Activated naive CD4-positive, alpha-beta T cell treated with anti-CD3 and anti-CD28 coated beads, Interleukin-2, amount 10 ng/mL, durations not matched to agents 7 days and 5 days (primary cell): ENCODE results near the gene F3.

Experiments
- CTCF ChIA-PET: fragments of 350-600 bp; sonication (Branson Sonifier 250); formaldehyde crosslinking; loops from one replicate; lab custom pipeline; 2021; ENCODE audit warnings: antibody characterized with exemption; lab: Charles Lee
- DNase-seq: peaks from one replicate; pipeline ENCODE4 v3.0.0-alpha.2; 2020
- H3K27ac Mint-ChIP-seq: one replicate; pipeline ENCODE4 v1.8.0; 2021; ENCODE audit warnings: mild to moderate bottlenecking, moderate library complexity, mixed read lengths
- H3K27me3 Mint-ChIP-seq: one replicate; pipeline ENCODE4 v1.8.0; 2021; ENCODE audit warnings: mild to moderate bottlenecking, mixed read lengths
- H3K36me3 Mint-ChIP-seq: one replicate; pipeline ENCODE4 v1.8.0; 2021; ENCODE audit warnings: mixed read lengths
- H3K4me1 Mint-ChIP-seq: one replicate; pipeline ENCODE4 v1.8.0; 2021; ENCODE audit warnings: mixed read lengths
- H3K4me3 Mint-ChIP-seq: one replicate; pipeline ENCODE4 v1.8.0; 2021; ENCODE audit warnings: mild to moderate bottlenecking, moderate library complexity, mixed read lengths
- H3K9me3 Mint-ChIP-seq: one replicate; pipeline ENCODE4 v1.8.0; 2021; ENCODE audit warnings: mixed read lengths

Gene F3

GRCh38 chr1:94528826-94529225 is 12.7 kb downstream of the F3 start:
- H3K36me3 Mint-ChIP-seq: no peaks in the 10 kb centered on the region
- CTCF ChIA-PET: interaction anchor here (0.8 to 2.4 kb wide), 2 partner anchors 12 to 277 kb away, joined by 3 to 6 read pairs; no protein-coding TSS in a partner anchor

DNA sequence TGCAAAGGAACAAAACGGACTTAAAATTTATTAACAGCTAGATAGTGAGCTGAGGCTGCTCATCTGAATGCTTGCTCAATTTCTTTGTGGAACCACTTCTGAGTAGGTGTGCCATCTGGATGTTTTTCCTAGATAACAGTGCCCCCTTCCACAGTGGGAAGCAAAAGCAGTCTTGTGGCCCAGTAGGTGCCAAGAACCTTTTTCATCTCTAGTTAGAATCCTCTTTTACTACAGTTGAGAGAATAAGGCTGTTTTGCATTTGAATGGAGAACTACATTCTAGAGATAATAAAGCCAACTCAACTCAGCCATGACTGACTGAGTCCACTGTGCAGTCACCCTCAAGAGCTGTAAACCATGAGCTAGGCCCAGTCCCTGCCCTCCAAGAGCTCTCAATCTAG is 13.3 kb downstream of the F3 start:
- H3K36me3 Mint-ChIP-seq: no peaks in the 10 kb centered on the region
- CTCF ChIA-PET: interaction anchor here (2.4 kb wide), 1 partner anchor 278 kb away, joined by 6 read pairs; no protein-coding TSS in a partner anchor
- DNase-seq: no peak
- no peak overlapping the region for H3K4me3 Mint-ChIP-seq
- no peak overlapping the region for H3K27ac Mint-ChIP-seq
- H3K27me3 Mint-ChIP-seq: peaks cover 20% of the 10 kb centered on the region
- no peaks in the 10 kb centered on the region for H3K9me3 Mint-ChIP-seq
- no peaks in the 10 kb centered on the region for H3K4me1 Mint-ChIP-seq

More at GRCh38 chr1:94528826-94529225, 12.7 kb downstream of the F3 start:
- no peak for DNase-seq
- Mint-ChIP-seq H3K27me3 (peaks cover 25% of the 10 kb centered on the region), H3K4me1 (no peaks in the 10 kb centered on the region), H3K4me3 (no peak overlapping the region), H3K27ac (no peak overlapping the region), H3K9me3 (no peaks in the 10 kb centered on the region)

DNA sequence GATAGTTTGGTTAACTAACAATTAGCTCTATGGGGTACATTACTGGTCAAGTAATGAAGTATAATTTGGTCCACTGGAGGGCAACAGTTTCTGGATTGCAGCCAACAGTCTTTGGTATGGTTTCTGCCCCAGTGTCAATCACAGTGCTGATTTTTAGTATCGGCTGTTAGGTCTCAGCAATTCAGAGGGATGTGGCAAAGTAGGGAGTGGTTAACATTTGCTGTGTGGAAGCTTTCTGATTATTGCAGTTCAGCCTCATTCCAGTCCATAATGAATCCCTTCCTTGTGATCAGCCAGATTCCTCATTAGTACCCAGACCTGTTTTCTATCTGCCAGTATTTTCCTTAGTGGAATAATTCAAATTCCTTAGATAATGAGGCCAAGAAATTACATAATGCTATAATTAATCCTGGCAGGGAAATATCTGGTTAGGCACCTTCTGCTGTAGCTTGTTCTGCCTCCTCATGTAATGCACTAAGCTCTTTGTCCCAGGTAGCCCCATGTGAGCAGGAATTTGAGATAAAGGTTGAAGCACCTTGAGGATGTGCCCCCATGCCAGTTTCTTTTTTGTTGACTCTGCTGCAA is 14.0 kb downstream of the F3 start:
- no peak for DNase-seq
- CTCF ChIA-PET: interaction anchor here (2.4 kb wide), 1 partner anchor 278 kb away, joined by 6 read pairs; no protein-coding TSS in a partner anchor
- no peak overlapping the region for H3K4me3 Mint-ChIP-seq
- no peaks in the 10 kb centered on the region for H3K9me3 Mint-ChIP-seq
- no peaks in the 10 kb centered on the region for H3K36me3 Mint-ChIP-seq
- H3K27ac Mint-ChIP-seq: no peak overlapping the region
- peaks cover 14% of the 10 kb centered on the region for H3K27me3 Mint-ChIP-seq
- no peaks in the 10 kb centered on the region for H3K4me1 Mint-ChIP-seq

DNA sequence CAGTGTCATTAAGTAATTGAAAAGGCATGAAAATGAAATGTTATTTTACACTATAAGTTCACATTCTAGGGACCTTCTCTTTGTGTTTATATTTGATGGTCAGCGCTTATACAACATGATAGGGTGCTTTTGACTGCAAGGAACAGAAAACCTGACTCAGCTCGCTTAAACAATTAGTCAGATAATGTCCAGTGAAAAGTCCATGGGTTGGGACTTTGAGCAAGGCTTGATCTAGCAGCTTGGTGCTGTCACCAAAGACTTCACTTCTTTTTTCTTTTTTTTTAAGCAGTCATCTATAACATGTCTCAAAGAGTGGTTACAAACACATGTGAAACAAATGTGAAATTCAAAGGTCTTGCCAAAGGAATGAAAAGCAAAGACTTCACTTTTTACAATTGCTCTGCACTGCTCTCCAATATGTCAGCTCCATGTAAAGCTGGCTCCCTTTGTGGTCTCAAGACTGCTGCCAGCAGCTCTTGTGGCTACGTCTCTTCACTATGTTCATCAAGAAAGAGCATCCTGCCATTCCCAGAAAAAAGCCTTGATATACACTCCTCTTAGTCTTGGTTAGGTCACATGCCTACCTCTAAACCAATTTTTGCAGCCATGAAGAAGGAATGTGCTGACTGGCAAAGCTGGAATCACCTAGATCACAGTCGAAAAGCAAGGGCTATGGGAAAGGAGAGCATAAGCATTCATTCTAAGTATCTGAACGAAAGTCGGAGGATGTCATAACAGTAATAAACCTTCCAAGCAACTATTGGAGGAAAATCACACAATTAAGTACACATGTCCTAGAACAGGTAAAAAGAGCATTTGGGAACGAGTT is 15.2 kb downstream of the F3 start:
- H3K4me3 Mint-ChIP-seq: no peak overlapping the region
- DNase-seq: no peak
- CTCF ChIA-PET: no interaction called here
- no peaks in the 10 kb centered on the region for H3K9me3 Mint-ChIP-seq
- no peaks in the 10 kb centered on the region for H3K4me1 Mint-ChIP-seq
- H3K36me3 Mint-ChIP-seq: no peaks in the 10 kb centered on the region
- H3K27me3 Mint-ChIP-seq: peaks cover 14% of the 10 kb centered on the region
- H3K27ac Mint-ChIP-seq: no peak overlapping the region

GRCh38 chr1:94524531-94524930 is 17.0 kb downstream of the F3 start:
- peaks cover 14% of the 10 kb centered on the region for H3K27me3 Mint-ChIP-seq
- DNase-seq: no peak
- CTCF ChIA-PET: no interaction called here
- H3K27ac Mint-ChIP-seq: no peak overlapping the region
- H3K4me1 Mint-ChIP-seq: no peaks in the 10 kb centered on the region
- no peak overlapping the region for H3K4me3 Mint-ChIP-seq
- no peaks in the 10 kb centered on the region for H3K36me3 Mint-ChIP-seq
- H3K9me3 Mint-ChIP-seq: no peaks in the 10 kb centered on the region

DNA sequence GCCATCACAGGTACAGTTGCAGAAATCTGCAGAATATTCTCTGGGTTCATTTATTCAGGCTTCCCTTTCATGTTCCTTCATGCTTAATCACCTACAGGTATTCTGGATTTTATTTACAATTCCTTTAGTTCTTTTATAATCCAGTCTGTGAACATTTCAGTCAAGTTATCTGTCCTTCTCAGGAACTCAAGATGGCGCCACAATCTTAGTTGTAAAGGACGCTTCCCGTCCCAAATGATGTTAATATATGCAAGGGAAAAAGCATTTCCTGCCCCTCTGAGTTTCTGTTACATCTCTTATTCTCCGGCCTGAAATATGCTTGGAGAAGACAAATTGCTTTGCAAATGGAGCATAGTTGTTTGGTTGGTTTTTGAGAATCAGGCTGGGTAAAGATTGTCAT is 19.3 kb downstream of the F3 start:
- CTCF ChIA-PET: interaction anchor here (1.8 kb wide), 1 partner anchor 284 kb away, joined by 9 read pairs; no protein-coding TSS in a partner anchor
- no peak overlapping the region for H3K4me3 Mint-ChIP-seq
- H3K27me3 Mint-ChIP-seq: peaks cover 14% of the 10 kb centered on the region
- DNase-seq: no peak
- no peaks in the 10 kb centered on the region for H3K9me3 Mint-ChIP-seq
- peaks cover 2% of the 10 kb centered on the region for H3K36me3 Mint-ChIP-seq
- no peak overlapping the region for H3K27ac Mint-ChIP-seq
- H3K4me1 Mint-ChIP-seq: no peaks in the 10 kb centered on the region

DNA sequence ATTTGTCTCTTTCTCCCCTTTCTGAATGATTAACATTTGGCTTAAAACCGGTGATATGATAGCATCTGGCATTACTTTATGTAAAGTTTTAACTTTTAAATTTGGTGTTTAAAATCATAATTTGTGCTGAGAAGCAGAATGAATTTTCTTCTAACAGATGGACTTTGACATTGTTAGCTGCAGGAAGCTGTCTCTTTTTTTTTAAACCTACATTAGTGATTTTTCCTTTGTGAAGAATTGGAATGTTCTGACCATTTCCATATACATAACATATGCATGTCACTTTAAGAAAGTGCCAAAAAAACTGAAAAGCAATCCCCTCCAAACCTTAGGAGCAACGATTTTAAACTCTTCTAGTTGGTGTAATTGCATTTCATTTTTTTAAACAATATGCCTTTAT is 22.2 kb downstream of the F3 start:
- H3K27ac Mint-ChIP-seq: no peak overlapping the region
- no peaks in the 10 kb centered on the region for H3K9me3 Mint-ChIP-seq
- no peak for DNase-seq
- CTCF ChIA-PET: no interaction called here
- peaks cover 3% of the 10 kb centered on the region for H3K27me3 Mint-ChIP-seq
- peaks cover 2% of the 10 kb centered on the region for H3K36me3 Mint-ChIP-seq
- H3K4me3 Mint-ChIP-seq: no peak overlapping the region
- H3K4me1 Mint-ChIP-seq: no peaks in the 10 kb centered on the region

DNA sequence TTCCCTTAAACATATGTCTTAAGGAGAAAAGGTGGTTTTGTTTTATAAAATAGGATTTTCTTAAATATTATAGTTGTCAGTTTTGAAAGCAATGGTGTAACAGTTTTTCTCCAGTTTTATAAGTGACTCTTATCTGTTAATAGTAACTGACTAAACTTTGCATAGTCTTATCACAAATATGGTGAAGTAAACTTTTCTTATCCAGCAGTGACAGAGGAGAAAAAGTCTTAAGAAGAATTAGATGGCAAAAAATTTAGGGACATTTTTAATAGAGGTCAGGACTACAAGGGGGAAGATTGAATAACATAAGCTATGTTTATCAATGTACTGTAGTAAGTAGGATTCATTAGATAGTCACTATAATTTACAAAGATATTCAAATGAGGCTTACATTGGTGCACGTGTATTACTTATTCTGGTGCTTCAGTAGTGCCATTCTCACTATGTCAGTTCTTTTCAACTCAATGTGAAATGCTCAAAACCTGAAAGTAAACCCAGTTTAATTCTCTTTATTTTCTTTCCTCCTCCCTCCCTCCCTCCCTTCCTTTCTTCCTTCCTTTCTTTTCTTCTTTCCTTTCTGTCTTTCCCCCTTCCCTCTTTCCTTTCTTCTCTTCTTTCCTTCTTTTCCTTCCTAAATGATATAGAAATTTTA is 26.1 kb downstream of the F3 start:
- Mint-ChIP-seq H3K4me3 (no peak overlapping the region), H3K4me1 (no peaks in the 10 kb centered on the region), H3K9me3 (no peaks in the 10 kb centered on the region), H3K36me3 (peaks cover 4% of the 10 kb centered on the region), H3K27ac (no peak overlapping the region), H3K27me3 (no peaks in the 10 kb centered on the region)
- no peak for DNase-seq
- CTCF ChIA-PET: interaction anchor here (1.2 to 6.2 kb wide), 2 partner anchors 34 to 290 kb away, joined by 3 to 58 read pairs; no protein-coding TSS in a partner anchor

DNA sequence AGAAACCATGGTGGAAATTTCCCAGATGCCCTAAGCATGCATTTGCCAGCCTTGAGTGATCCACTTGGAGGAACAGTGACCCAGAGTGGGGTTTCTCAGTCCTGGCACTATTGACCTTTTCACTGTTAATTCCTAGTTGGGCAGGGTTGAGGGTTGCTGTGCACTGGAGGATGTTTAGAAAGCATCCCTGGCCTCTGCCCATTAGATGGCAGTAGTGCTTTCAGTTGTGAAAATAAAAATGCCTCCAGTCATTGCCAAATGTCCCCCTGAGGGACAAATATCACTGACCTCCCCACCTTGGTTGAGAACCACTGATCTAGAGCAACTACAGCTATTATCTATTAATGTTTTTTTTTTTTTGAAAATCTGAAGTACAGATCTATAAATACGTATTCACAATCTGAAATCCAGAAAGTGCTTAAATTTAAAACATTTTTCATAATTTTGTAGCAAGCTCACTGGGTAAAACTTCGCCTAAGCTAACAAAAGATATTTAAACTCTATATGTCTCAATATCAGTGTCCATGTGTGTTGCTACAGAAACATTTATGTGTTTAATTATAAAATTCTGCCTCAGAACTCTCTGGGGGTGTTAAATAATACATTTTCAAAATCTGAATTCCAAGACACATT is 27.3 kb downstream of the F3 start:
- H3K36me3 Mint-ChIP-seq: peaks cover 5% of the 10 kb centered on the region
- no peaks in the 10 kb centered on the region for H3K27me3 Mint-ChIP-seq
- CTCF ChIA-PET: interaction anchor here (1.0 to 6.2 kb wide), 2 partner anchors 16 to 291 kb away, joined by 3 to 58 read pairs; no protein-coding TSS in a partner anchor
- H3K4me1 Mint-ChIP-seq: no peaks in the 10 kb centered on the region
- no peak overlapping the region for H3K4me3 Mint-ChIP-seq
- H3K27ac Mint-ChIP-seq: no peak overlapping the region
- DNase-seq: peak; percentile 37
- H3K9me3 Mint-ChIP-seq: no peaks in the 10 kb centered on the region

DNA sequence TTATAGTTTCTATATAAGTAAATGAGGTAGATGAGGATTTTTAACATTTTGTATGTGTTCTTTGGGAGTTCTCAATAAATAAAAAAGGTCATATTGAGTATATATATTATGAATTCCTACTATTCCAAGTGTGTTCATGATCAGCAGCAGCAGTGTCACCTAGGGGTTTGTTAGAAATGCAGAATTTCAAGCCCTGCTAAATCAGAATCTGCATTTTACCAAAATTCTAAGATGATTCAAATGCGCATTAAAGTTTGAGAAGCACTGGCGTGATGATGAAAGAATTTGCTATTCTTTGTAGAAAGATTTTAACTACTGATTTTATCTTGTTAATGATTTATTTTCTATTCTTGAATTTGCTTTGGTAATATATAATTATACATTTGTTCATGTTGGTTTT is 28.7 kb downstream of the F3 start:
- Mint-ChIP-seq H3K4me1 (no peaks in the 10 kb centered on the region), H3K9me3 (no peaks in the 10 kb centered on the region), H3K36me3 (peaks cover 11% of the 10 kb centered on the region), H3K4me3 (no peak overlapping the region), H3K27ac (no peak overlapping the region), H3K27me3 (no peaks in the 10 kb centered on the region)
- DNase-seq: no peak
- CTCF ChIA-PET: interaction anchor here (6.2 kb wide), 1 partner anchor 292 kb away, joined by 58 read pairs; no protein-coding TSS in a partner anchor

- Mint-ChIP-seq H3K4me1 (peaks cover 8% of the 10 kb centered on the region), H3K36me3 (peaks cover 45% of the 10 kb centered on the region), H3K4me3 (no peak overlapping the region), H3K27me3 (no peaks in the 10 kb centered on the region), H3K27ac (no peak overlapping the region), H3K9me3 (no peaks in the 10 kb centered on the region)
- CTCF ChIA-PET: interaction anchor here (0.6 kb wide), 1 partner anchor 450 kb away, joined by 3 read pairs; no protein-coding TSS in a partner anchor
- no peak for DNase-seq
Measured at GRCh38 chr1:94504601-94505000, 37.0 kb downstream of the F3 start.

DNA sequence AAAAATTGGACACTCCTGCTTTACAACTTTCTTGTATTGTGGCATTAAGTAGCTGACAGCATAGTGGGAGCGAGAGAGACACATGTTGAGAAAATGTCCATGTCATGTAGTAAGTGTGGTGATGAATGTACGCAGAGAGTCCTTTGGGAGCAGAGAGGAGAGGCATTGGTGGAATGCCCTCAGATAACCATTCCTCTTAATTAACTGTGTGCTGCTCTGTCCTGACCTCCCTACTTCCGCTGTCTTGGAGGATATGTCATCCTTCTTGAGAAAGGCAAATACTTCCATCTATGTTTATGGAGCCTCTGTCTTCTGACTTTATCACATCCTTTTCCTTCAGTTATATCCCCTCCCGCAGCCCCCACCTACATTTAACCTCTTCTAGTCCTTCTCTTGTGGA is 38.4 kb downstream of the F3 start:
- H3K4me1 Mint-ChIP-seq: peaks cover 8% of the 10 kb centered on the region
- no peak overlapping the region for H3K27ac Mint-ChIP-seq
- H3K9me3 Mint-ChIP-seq: no peaks in the 10 kb centered on the region
- CTCF ChIA-PET: interaction anchor here (1.6 kb wide), 1 partner anchor 302 kb away, joined by 3 read pairs; no protein-coding TSS in a partner anchor
- no peak for DNase-seq
- H3K4me3 Mint-ChIP-seq: no peak overlapping the region
- no peaks in the 10 kb centered on the region for H3K27me3 Mint-ChIP-seq
- H3K36me3 Mint-ChIP-seq: peaks cover 42% of the 10 kb centered on the region

- H3K36me3 Mint-ChIP-seq: peaks cover 36% of the 10 kb centered on the region
Measured at GRCh38 chr1:94501935-94502334, 39.6 kb downstream of the F3 start.

GRCh38 chr1:94501426-94501825 is 40.1 kb downstream of the F3 start:
- H3K4me1 Mint-ChIP-seq: peaks cover 8% of the 10 kb centered on the region
- no peaks in the 10 kb centered on the region for H3K27me3 Mint-ChIP-seq
- no peak overlapping the region for H3K27ac Mint-ChIP-seq
- CTCF ChIA-PET: no interaction called here
- no peak for DNase-seq
- no peak overlapping the region for H3K4me3 Mint-ChIP-seq
- H3K9me3 Mint-ChIP-seq: no peaks in the 10 kb centered on the region
- peaks cover 35% of the 10 kb centered on the region for H3K36me3 Mint-ChIP-seq

More at GRCh38 chr1:94501935-94502334, 39.6 kb downstream of the F3 start:
- peaks cover 8% of the 10 kb centered on the region for H3K4me1 Mint-ChIP-seq
- DNase-seq: no peak
- H3K4me3 Mint-ChIP-seq: no peak overlapping the region
- no peaks in the 10 kb centered on the region for H3K9me3 Mint-ChIP-seq
- CTCF ChIA-PET: no interaction called here
- H3K27me3 Mint-ChIP-seq: no peaks in the 10 kb centered on the region
- H3K27ac Mint-ChIP-seq: no peak overlapping the region
